ENCODE measurements around the gene TRPM4. TPM values are rescaled to one million over a fixed set of nuclear protein-coding genes. Genes with fewer than 3 reads are reported as not detected.
A peak's percentile ranks its signal among the peaks of the same experiment; 100 is the strongest.

Gene TRPM4
- total RNA-seq, 1 donor from 2014 or later: 28.5 TPM

GRCh38 chr19:49127674-49128544 lies 29.7 kb upstream of the TRPM4 start:
- Mint-ChIP-seq H3K36me3 (ENCODE audit: unreplicated experiment) (no peaks in the 10 kb centered on the region), H3K27me3 (ENCODE audit: unreplicated experiment) (no peaks in the 10 kb centered on the region), H3K9me3 (ENCODE audit: unreplicated experiment) (no peaks in the 10 kb centered on the region), H3K4me3 (ENCODE audit: unreplicated experiment) (peak overlapping the region; percentile 81), H3K27ac (ENCODE audit: unreplicated experiment) (peak overlapping the region; percentile 77), H3K4me1 (ENCODE audit: unreplicated experiment) (peaks cover 16% of the 10 kb centered on the region)
- DNase-seq (ENCODE audit: extremely low spot score, unreplicated experiment): peak; percentile 99
- peak; percentile 9 for TF ChIP-seq CTCF (IDR thresholded peaks at IDR 0.05)

- Mint-ChIP-seq H3K9me3 (ENCODE audit: unreplicated experiment) (no peaks in the 10 kb centered on the region), H3K4me3 (ENCODE audit: unreplicated experiment) (peak overlapping the region; percentile 81), H3K4me1 (ENCODE audit: unreplicated experiment) (peaks cover 16% of the 10 kb centered on the region), H3K36me3 (ENCODE audit: unreplicated experiment) (no peaks in the 10 kb centered on the region), H3K27me3 (ENCODE audit: unreplicated experiment) (no peaks in the 10 kb centered on the region), H3K27ac (ENCODE audit: unreplicated experiment) (peak overlapping the region; percentile 4)
- no peak for TF ChIP-seq CTCF (IDR thresholded peaks at IDR 0.05)
- no peak for DNase-seq (ENCODE audit: extremely low spot score, unreplicated experiment)
Observed at GRCh38 chr19:49128545-49129237, 28.9 kb upstream of the TRPM4 start.

- peak overlapping the region; percentile 81 for H3K4me3 Mint-ChIP-seq (ENCODE audit: unreplicated experiment)
- H3K27me3 Mint-ChIP-seq (ENCODE audit: unreplicated experiment): no peaks in the 10 kb centered on the region
- peaks cover 16% of the 10 kb centered on the region for H3K4me1 Mint-ChIP-seq (ENCODE audit: unreplicated experiment)
- no peaks in the 10 kb centered on the region for H3K9me3 Mint-ChIP-seq (ENCODE audit: unreplicated experiment)
- peak overlapping the region; percentile 54 for H3K27ac Mint-ChIP-seq (ENCODE audit: unreplicated experiment)
- DNase-seq (ENCODE audit: extremely low spot score, unreplicated experiment): no peak
- TF ChIP-seq CTCF (IDR thresholded peaks at IDR 0.05): no peak
- no peaks in the 10 kb centered on the region for H3K36me3 Mint-ChIP-seq (ENCODE audit: unreplicated experiment)
Observed at GRCh38 chr19:49129238-49129583, 28.4 kb upstream of the TRPM4 start.

- Mint-ChIP-seq H3K27ac (ENCODE audit: unreplicated experiment) (no peak overlapping the region), H3K27me3 (ENCODE audit: unreplicated experiment) (no peaks in the 10 kb centered on the region), H3K36me3 (ENCODE audit: unreplicated experiment) (no peaks in the 10 kb centered on the region), H3K4me1 (ENCODE audit: unreplicated experiment) (peaks cover 16% of the 10 kb centered on the region), H3K9me3 (ENCODE audit: unreplicated experiment) (no peaks in the 10 kb centered on the region), H3K4me3 (ENCODE audit: unreplicated experiment) (no peak overlapping the region)
- no peak for TF ChIP-seq CTCF (IDR thresholded peaks at IDR 0.05)
- no peak for DNase-seq (ENCODE audit: extremely low spot score, unreplicated experiment)
Observed at GRCh38 chr19:49130325-49130724, 27.3 kb upstream of the TRPM4 start.

DNA sequence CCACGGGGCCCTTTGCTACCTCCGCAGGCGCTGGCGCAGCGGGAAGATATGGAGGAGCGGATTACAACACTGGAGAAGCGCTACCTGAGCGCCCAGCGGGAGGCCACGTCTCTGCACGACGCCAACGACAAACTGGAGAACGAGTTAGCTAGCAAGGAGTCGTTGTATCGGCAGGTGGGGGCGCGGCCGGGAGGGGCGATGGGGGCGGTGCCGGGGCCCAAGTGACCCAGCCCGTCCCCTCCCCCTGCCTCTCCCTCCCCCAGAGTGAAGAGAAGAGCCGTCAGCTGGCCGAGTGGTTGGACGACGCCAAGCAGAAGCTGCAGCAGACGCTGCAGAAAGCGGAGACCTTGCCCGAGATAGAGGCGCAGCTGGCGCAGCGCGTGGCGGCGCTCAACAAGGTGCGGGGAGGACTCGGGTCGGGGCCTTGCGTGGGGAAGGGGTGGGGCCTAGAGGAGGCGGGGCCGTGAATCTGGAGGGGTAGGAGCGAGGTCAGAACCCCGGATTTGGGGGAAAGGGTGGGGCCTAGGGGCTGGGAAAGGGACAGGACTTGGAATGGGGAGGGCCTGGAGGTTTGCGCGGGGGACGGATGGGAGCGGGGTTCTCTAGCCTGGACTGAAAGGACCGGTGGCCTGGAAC lies 24.5 kb upstream of the TRPM4 start:
- H3K4me3 Mint-ChIP-seq (ENCODE audit: unreplicated experiment): no peak overlapping the region

More for the DNA sequence above, 24.5 kb upstream of the TRPM4 start:
- Mint-ChIP-seq H3K4me1 (ENCODE audit: unreplicated experiment) (peaks cover 13% of the 10 kb centered on the region), H3K36me3 (ENCODE audit: unreplicated experiment) (no peaks in the 10 kb centered on the region), H3K27me3 (ENCODE audit: unreplicated experiment) (no peaks in the 10 kb centered on the region), H3K27ac (ENCODE audit: unreplicated experiment) (no peak overlapping the region), H3K9me3 (ENCODE audit: unreplicated experiment) (no peaks in the 10 kb centered on the region)
- no peak for TF ChIP-seq CTCF (IDR thresholded peaks at IDR 0.05)
- DNase-seq (ENCODE audit: extremely low spot score, unreplicated experiment): no peak
